Measurements from ENCODE around the gene NFKB2. TPM values are rescaled to one million over a fixed set of nuclear protein-coding genes. Genes with fewer than 3 reads are reported as not detected.

NFKB2 gene
- total and polyA plus RNA-seq, 3 donors from 2014 or later: 18.4 to 42.7 (median 25.2) TPM

- TF ChIP-seq POLR2A (IDR thresholded peaks at IDR 0.05): no peak
- TF ChIP-seq, protein P1, sequence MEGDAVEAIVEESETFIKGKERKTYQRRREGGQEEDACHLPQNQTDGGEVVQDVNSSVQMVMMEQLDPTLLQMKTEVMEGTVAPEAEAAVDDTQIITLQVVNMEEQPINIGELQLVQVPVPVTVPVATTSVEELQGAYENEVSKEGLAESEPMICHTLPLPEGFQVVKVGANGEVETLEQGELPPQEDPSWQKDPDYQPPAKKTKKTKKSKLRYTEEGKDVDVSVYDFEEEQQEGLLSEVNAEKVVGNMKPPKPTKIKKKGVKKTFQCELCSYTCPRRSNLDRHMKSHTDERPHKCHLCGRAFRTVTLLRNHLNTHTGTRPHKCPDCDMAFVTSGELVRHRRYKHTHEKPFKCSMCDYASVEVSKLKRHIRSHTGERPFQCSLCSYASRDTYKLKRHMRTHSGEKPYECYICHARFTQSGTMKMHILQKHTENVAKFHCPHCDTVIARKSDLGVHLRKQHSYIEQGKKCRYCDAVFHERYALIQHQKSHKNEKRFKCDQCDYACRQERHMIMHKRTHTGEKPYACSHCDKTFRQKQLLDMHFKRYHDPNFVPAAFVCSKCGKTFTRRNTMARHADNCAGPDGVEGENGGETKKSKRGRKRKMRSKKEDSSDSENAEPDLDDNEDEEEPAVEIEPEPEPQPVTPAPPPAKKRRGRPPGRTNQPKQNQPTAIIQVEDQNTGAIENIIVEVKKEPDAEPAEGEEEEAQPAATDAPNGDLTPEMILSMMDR (IDR thresholded peaks at IDR 0.05): no peak
- no peaks in the 10 kb centered on the region for H3K9me3 ChIP-seq
- intact Hi-C loops (cut with DNase I; ENCODE audit: low total_unique reads): no loop called here
- H3K4me1 ChIP-seq: peaks cover 18% of the 10 kb centered on the region
- WGBS, 2 donors: 76% methylated on average over 9 of the region's 17 CpGs; no CpG with 5 or more reads in 1 of the 2 donors
- no peak for DNase-seq
- H3K27ac ChIP-seq: no peak overlapping the region
- H3K36me3 ChIP-seq (ENCODE audit: low read depth, missing control alignments): no peaks in the 10 kb centered on the region
- no peaks in the 10 kb centered on the region for H3K27me3 ChIP-seq
- peak overlapping the region in 1 of 2 donors; percentile 76 for H3K4me3 ChIP-seq
These were observed 4.6 kb downstream of the NFKB2 start for GRCh38 chr10:102400076-102400475.

- Histone ChIP-seq H3K36me3 (ENCODE audit: low read depth, missing control alignments) (no peaks in the 10 kb centered on the region), H3K4me1 (peaks cover 18% of the 10 kb centered on the region), H3K27ac (no peak overlapping the region), H3K9me3 (no peaks in the 10 kb centered on the region), H3K27me3 (no peaks in the 10 kb centered on the region), H3K4me3 (no peak overlapping the region)
- WGBS, 2 donors: 86 to 89% methylated on average over 19 to 22 of the region's 22 CpGs
- TF ChIP-seq, protein P1 (IDR thresholded peaks at IDR 0.05): no peak
- intact Hi-C loops (cut with DNase I; ENCODE audit: low total_unique reads): no loop called here
- DNase-seq: no peak
These were observed 5.3 kb downstream of the NFKB2 start for GRCh38 chr10:102400598-102401341.

DNA sequence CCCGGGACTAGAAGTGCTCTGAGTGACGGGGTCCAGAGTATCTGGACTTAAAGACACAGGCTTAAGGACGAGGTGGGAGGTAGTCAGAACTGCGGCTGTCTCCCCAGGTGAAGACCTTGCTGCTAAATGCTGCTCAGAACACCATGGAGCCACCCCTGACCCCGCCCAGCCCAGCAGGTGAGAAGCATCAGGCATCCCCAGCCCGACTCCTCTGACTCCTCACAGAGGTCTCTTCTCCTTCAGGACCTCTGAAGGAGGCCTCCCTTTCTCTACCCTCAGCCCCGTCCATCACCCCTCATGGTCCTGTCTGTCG lies 5.8 kb downstream of the NFKB2 start:
- Histone ChIP-seq H3K4me1 (peaks cover 14% of the 10 kb centered on the region), H3K27me3 (no peaks in the 10 kb centered on the region), H3K4me3 (no peak overlapping the region), H3K9me3 (no peaks in the 10 kb centered on the region), H3K27ac (no peak overlapping the region), H3K36me3 (ENCODE audit: low read depth, missing control alignments) (no peaks in the 10 kb centered on the region)
- TF ChIP-seq, protein P1 (IDR thresholded peaks at IDR 0.05): no peak
- TF ChIP-seq POLR2A (IDR thresholded peaks at IDR 0.05): no peak
- intact Hi-C loops (cut with DNase I; ENCODE audit: low total_unique reads): no loop called here
- DNase-seq: no peak
- 92 to 94% methylated on average over 8 of the region's 8 CpGs for WGBS, 2 donors

DNA sequence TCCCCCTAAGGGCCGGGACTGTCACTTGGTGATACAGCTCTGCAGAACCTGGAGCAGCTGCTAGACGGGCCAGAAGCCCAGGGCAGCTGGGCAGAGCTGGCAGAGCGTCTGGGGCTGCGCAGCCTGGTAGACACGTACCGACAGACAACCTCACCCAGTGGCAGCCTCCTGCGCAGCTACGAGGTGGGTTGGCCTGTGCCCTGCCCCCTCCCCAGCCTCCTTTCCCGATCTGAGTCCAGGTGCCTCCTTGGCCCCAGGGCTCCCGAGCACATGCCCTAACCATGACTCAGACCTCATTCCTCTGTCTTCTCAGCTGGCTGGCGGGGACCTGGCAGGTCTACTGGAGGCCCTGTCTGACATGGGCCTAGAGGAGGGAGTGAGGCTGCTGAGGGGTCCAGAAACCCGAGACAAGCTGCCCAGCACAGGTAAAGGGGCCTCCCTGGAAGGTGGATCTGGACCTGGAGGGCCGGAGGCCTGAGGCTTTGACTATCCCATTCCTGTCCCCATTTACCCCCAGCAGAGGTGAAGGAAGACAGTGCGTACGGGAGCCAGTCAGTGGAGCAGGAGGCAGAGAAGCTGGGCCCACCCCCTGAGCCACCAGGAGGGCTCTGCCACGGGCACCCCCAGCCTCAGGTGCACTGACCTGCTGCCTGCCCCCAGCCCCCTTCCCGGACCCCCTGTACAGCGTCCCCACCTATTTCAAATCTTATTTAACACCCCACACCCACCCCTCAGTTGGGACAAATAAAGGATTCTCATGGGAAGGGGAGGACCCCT lies 6.4 kb downstream of the NFKB2 start:
- Histone ChIP-seq H3K4me1 (peaks cover 8% of the 10 kb centered on the region), H3K4me3 (no peak overlapping the region), H3K9me3 (no peaks in the 10 kb centered on the region), H3K27me3 (no peaks in the 10 kb centered on the region), H3K27ac (no peak overlapping the region), H3K36me3 (ENCODE audit: low read depth, missing control alignments) (no peaks in the 10 kb centered on the region)
- 80 to 88% methylated on average over 14 to 18 of the region's 18 CpGs for WGBS, 2 donors
- intact Hi-C loops (cut with DNase I; ENCODE audit: low total_unique reads): no loop called here
- TF ChIP-seq, protein P1 (IDR thresholded peaks at IDR 0.05): no peak
- no peak for DNase-seq
